ENCODE data around the gene EIF2B1. TPM values are rescaled to one million over a fixed set of nuclear protein-coding genes. Genes with fewer than 3 reads are reported as not detected.
"Not testable (repeated sequence)": the region's sequence is repeated elsewhere in the genome, so short reads cannot be mapped to it uniquely, and the experiment has no call there.

EIF2B1 gene
- total RNA-seq, 1 experiment from 2014 or later = 140 TPM

DNA sequence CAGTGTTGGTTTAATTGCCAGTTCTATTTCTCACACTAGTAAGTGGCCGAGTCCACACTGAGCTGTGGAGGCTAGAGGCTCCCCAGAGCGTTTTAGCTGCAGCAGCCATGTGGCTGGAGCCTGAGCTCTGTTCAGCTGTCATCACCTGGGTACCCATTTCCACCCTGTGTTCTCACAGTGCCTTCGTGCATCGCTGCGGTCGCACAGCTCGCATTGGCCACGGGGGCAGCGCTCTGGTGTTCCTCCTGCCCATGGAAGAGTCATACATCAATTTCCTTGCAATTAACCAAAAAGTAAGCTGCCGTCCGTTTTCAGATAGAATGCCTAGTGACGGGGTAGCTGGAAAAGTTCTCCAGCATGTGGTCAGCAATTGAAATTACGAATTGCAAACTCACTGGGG, 15.9 kb downstream of the EIF2B1 start:
- DNase-seq (ENCODE audit: low read depth) = no peak

DNA sequence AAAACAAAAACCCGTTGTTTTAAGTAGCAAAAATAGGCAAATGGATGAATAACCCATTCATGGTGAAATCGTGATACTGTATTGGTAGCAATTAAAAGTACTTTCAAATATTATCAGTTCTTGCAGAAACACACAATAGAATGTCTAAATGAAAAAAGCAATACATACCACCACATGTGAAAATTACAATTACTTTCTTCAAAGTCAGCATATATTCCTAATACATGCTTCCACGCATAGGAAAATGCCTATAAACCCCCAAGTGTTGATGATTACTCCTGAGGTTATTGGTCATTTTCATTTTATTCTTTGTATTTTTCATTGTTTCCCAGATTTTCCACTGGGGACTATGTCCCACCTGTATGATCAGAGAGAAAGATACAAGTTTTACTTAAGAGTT, 16.3 kb downstream of the EIF2B1 start:
- DNase-seq (ENCODE audit: low read depth) = no peak

GRCh38 chr12:123614531-123614930, 19.0 kb downstream of the EIF2B1 start:
- DNase-seq (ENCODE audit: low read depth) = peak; percentile 81

GRCh38 chr12:123614110-123614509, 19.4 kb downstream of the EIF2B1 start:
- no peak for DNase-seq (ENCODE audit: low read depth)

DNA sequence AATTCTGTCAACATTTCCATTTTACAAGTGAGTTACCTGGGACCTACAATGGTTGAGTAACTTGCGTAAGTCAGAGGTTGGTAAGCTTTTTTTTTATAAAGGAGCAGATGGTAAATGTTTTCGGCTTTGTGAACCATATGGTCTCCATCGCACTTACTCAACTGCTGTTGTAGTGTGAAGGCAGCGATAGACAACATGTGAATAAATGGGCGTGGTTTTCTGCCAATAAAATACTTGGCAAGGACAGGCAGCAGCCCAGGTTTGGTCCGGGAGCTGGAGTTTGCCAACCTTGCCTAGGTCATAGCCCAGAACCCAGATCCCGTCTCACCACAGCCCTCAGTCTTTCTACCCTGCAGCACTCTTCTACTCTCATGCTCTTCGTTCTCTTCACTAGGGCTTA, 25.3 kb downstream of the EIF2B1 start:
- DNase-seq (ENCODE audit: low read depth) = no peak

DNA sequence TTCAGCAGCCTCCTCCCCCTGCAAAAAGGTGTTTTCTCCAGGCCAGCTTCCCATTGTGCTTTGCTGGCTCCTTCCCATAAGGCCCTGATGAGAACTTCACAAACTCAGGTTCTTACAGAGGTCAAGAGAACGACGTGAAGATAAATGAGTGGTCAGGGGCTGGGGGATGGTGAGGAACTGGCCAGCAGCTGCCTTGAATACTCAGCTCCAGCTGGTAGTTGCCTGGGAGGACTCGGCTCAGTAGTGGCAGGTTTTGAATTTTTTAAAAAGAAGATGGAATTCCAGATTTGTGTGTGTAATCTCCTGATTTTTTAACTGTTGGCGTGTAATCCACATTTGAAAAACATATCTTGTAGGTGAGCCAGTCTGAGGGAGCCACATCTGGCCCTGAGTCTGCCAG, 25.7 kb downstream of the EIF2B1 start:
- no peak for DNase-seq (ENCODE audit: low read depth)

- DNase-seq (ENCODE audit: low read depth) = not testable (repeated sequence)
Measured at GRCh38 chr12:123603495-123603894, 30.0 kb downstream of the EIF2B1 start.

DNA sequence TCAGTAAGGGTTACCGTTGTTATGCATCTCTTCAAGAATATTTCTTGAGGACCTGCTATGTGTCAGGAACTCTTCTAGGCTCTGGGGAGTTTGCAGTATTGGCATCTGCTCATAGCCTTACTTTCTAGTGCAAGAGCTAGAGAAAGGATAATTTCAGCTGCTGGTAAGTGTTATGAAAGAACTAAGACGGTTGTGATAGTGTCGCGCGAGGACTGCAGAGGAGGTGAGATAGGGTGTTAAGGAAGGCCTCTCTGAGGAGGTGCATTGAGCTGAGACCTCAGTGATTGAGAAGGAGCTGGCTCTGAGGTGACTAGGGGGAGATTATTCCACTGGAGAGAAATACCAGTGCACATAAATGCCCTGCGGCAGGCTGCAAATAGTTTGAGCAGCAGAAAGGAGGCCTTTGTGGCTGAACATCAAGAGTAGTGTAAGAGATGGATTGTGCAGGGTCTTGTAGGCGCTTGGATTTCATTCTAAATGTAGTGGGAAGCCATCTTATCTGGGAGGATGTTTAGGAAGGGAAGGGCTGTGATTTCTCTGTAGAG, 30.8 kb downstream of the EIF2B1 start:
- DNase-seq (ENCODE audit: low read depth) = peak; percentile 14

DNA sequence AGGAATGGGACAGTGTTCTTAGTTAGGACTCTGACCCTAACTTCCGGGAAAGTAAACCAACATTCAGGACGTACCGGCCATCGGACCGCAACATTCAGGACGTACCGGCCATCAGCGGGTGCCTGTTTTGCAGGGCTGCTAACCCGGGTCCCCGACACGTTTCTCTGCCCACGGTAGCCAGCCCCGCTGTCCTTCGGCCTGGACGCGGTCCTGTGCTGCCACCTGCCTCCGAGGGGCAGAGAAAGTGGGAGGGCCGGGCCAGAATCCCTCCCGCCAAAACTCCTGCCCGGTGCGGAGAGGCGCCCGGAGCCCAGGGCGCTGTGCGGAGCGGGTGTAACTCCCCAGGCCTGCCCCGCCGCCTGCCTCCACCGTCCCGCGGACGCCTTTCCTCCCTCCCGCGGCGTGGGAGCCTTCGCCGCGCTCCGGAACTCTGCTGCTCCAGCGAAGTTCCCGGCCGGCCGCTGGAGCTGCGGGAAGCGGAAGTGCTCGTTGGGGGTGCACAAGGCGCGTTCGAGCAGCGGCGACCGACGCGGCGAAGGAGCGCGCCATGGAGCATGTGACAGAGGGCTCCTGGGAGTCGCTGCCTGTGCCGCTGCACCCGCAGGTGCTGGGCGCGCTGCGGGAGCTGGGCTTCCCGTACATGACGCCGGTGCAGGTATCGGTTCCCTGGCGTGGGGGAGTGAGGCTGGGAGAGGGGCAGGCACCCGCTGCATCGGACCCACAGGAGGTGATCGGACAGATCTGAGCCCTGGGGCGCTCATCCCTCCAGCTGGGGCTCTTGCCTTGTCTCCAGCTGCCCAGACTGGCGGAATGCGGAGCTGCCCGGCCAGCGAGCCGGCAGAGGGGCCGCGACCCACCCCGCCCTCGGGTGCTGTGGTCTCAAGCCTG, 31.6 kb downstream of the EIF2B1 start, which contains the start of gene DDX55:
DDX55 (plus strand) TSS at position 498 of the 888 bp plus-strand sequence; CDS start at position 548, 50 bp downstream.
- peak; percentile 78 for DNase-seq (ENCODE audit: low read depth)

GRCh38 chr12:123599721-123600120, 33.8 kb downstream of the EIF2B1 start:
- DNase-seq (ENCODE audit: low read depth) = no peak

- no peak for DNase-seq (ENCODE audit: low read depth)
Measured at GRCh38 chr12:123599310-123599709, 34.2 kb downstream of the EIF2B1 start.

DNA sequence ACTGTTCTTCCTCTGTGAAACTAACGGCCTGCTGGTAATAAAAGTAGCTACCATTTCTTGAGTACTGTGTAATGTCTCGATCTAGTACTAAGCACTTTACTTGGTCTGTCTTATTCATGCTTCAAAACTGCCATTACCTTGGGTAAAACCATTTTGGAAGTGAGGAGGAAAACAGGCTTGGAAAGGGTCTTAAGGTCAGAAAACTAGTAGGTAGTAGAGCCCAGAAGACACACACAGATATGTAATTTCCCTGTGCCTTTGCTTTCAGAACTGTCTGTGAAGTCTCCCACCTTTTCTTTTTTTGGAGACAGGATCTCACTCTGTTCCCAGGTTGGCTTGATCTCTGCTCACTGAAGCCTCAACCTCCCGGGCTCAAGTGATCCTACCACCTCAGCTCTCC, 35.0 kb downstream of the EIF2B1 start:
- DNase-seq (ENCODE audit: low read depth) = no peak

- no peak for DNase-seq (ENCODE audit: low read depth)
Measured at GRCh38 chr12:123597100-123597499, 36.4 kb downstream of the EIF2B1 start.

- DNase-seq (ENCODE audit: low read depth) = peak; percentile 20
Measured at GRCh38 chr12:123595729-123596128, 37.8 kb downstream of the EIF2B1 start.

DNA sequence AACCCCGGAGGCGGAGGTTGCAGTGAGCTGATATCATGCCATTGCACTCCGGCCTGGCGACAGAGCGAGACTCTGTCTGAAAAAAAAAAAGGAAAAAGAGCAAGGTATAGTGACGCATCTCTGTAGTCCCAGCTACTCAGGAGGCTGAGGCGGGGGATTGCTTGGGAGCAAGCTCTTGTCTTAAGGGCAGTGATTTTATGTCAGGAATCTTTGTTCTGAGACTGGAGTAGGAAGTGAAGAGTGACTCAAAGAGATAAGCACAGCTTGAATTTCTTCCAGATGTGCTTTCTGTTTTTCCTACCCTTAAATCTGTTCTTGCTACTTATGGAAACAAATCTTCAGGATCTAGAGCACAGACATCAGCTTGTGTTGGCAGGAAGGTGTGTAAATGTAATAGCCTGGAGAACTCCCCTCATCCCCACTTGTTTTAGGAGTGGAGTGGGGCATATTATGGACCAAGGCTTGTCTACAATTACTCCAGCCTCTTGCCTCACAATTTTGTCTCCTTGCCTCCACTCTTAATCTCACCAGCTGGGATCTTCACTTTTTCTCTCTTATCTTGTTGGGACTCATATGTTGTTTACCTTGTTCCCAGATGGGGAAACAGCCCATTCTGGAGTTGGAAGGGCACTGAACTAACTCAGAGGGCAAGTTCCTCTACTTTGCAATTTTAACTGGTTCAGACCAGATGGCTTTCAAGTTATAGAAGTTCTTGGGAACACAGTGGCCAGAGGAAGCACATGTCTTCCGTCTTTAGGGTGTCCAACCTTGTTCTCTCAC, 41.6 kb downstream of the EIF2B1 start:
- DNase-seq (ENCODE audit: low read depth) = no peak

DNA sequence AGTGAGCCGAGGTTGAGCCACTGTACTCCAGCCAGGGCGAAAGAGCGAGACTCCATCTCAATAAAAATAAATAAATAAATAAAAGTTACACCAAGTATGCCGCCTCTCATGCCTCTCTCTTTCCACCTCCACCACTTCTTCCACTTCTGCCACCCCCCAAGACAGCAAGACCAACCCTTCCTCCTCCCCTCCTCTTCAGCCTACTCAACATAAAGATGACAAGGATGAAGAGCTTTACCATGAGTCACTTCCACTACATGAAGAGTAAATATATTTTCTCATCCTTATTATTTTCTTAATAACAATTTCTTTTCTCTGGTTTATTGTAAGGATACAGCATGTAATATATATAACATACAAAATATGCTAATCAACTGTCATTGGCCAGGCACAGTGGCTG, 52.7 kb downstream of the EIF2B1 start:
- DNase-seq (ENCODE audit: low read depth) = no peak

- not testable (repeated sequence) for DNase-seq (ENCODE audit: low read depth)
Measured at GRCh38 chr12:123578829-123579228, 54.7 kb downstream of the EIF2B1 start.

GRCh38 chr12:123578243-123578642, 55.2 kb downstream of the EIF2B1 start:
- DNase-seq (ENCODE audit: low read depth) = no peak

GRCh38 chr12:123576611-123577010, 56.9 kb downstream of the EIF2B1 start:
- no peak for DNase-seq (ENCODE audit: low read depth)

DNA sequence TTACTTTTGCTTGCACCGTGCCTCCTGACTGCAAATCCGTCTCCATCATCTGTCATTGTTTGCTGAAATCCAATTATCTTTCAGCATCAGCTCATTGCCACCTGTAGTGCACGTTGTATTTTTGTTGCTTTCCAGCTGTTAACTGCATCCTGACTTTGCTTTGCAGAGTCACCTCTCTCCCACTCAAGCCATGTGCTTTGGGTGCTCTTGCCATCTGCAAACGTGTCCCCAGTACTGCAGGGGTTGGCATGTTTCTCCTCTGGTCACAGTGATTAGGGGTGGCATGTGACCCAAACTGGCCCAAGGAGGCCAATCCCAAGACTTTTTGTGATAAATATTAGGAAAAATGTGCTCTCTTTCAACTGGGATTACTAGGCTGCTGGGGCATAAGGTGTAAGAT, 59.6 kb downstream of the EIF2B1 start:
- DNase-seq (ENCODE audit: low read depth) = no peak

DNA sequence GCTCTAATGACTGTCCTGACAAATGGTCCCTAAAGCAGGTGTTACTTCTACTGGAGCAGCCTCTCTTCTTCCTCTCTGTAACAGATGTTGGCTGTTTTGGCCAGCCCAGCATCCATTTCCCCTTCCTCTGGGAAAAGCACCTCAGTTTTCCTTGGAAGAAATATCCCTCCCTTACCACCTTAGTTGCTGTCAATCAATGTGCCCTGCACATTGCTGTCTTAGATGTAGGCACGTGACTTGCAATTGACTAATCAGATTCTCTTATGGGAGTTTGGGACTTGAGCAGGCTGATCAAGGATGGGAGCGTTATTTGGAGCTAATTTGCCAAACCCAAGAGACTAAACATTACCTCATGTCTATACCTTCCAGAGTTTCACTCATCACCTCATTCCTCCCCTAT, 61.1 kb downstream of the EIF2B1 start:
- no peak for DNase-seq (ENCODE audit: low read depth)

- peak; percentile 48 for DNase-seq (ENCODE audit: low read depth)
Measured at GRCh38 chr12:123571343-123571813, 62.1 kb downstream of the EIF2B1 start.

All from M059J (cell line).